H1 (cell line): Measurements from ENCODE around the gene NXPH1. TPM values are rescaled to one million over a fixed set of nuclear protein-coding genes. Genes with fewer than 3 reads are reported as not detected.

Experiments
- CTCF ChIA-PET: fragments of 300-600 bp; sonication (Branson Sonifier 250); formaldehyde crosslinking; loops from one replicate; lab custom pipeline; 2021; ENCODE audit not compliant: partially characterized antibody; lab: Charles Lee
- POLR2A ChIA-PET: fragments of 300-600 bp; sonication (Branson Sonifier 250); formaldehyde crosslinking; loops from one replicate; lab custom pipeline; 2021; ENCODE audit warnings: inconsistent platforms; ENCODE audit not compliant: partially characterized antibody; lab: Charles Lee
- DNase-seq, 2 experiments: peaks; one replicate each; pipeline versions ENCODE4 v3.0.0 to v3.0.0-alpha.2; 2010 to 2022; ENCODE audit warnings: low spot score in 2 of 2, low read depth in 1 of 2, mixed read lengths in 1 of 2
- FAIRE-seq: peaks from 2 replicates; lab custom pipeline; 2011; peaks lifted over from hg19 to GRCh38; lab: Jason Lieb, UNC
- H2AFZ ChIP-seq: 2 replicates; pipeline ENCODE4 v1.8.1; 2012; ENCODE audit warnings: low read length, inconsistent platforms
- H2AK5ac ChIP-seq: 2 replicates; pipeline ENCODE4 v1.6.1; 2013; ENCODE audit warnings: low read depth, low read length
- H2BK120ac ChIP-seq: replicated peaks from 2 replicates; pipeline ENCODE3; 2013; ENCODE audit warnings: low read depth, low read length, inconsistent platforms
- H2BK12ac ChIP-seq: 2 replicates; pipeline ENCODE4 v1.6.1; 2013; ENCODE audit warnings: low read depth, low read length
- H2BK15ac ChIP-seq: 2 replicates; pipeline ENCODE4 v1.6.1; 2013; ENCODE audit warnings: low read length
- H2BK20ac ChIP-seq: 2 replicates; pipeline ENCODE4 v1.6.1; 2013; ENCODE audit warnings: low read length
- H2BK5ac ChIP-seq: 2 replicates; pipeline ENCODE4 v1.6.1; 2013; ENCODE audit warnings: low read depth, low read length
- H3K14ac ChIP-seq: 2 replicates; pipeline ENCODE4 v1.6.1; 2013; ENCODE audit warnings: inconsistent platforms; ENCODE audit not compliant: insufficient read length
- H3K18ac ChIP-seq: 2 replicates; pipeline ENCODE4 v1.6.1; 2013; ENCODE audit warnings: low read length; ENCODE audit errors: extremely low read depth
- H3K23ac ChIP-seq: 2 replicates; pipeline ENCODE4 v1.6.1; 2013; ENCODE audit warnings: inconsistent platforms; ENCODE audit not compliant: insufficient read length
- H3K23me2 ChIP-seq: 2 replicates; pipeline ENCODE4 v1.6.1; 2013; ENCODE audit warnings: low read depth, low read length
- H3K27ac ChIP-seq: 2 replicates; pipeline ENCODE4 v1.6.1; 2011; ENCODE audit warnings: low read depth, low read length, inconsistent platforms
- H3K27me3 ChIP-seq, 4 experiments: replicated peaks in 1 of 4; 1 replicate in 1 of 4; 2 replicates in 3 of 4; pipeline versions ENCODE4 v1.6.1 to v1.8.1; 2011 to 2013; ENCODE audit warnings: low read length in 3 of 4, mild to moderate bottlenecking in 3 of 4, inconsistent platforms in 2 of 4, mixed read lengths in 2 of 4, moderate library complexity in 1 of 4; ENCODE audit not compliant: control insufficient read depth in 3 of 4, insufficient read depth in 3 of 4; ENCODE audit errors: extremely low read depth in 1 of 4
- H3K36me3 ChIP-seq, 4 experiments: 2 replicates each; pipeline versions ENCODE4 v1.6.1 to v1.8.1; 2011 to 2013; ENCODE audit warnings: mild to moderate bottlenecking in 4 of 4, low read length in 3 of 4, moderate library complexity in 2 of 4, control low read depth in 1 of 4, inconsistent platforms in 1 of 4; ENCODE audit not compliant: insufficient read depth in 4 of 4, control insufficient read depth in 2 of 4
- H3K4ac ChIP-seq: replicated peaks from 2 replicates; pipeline ENCODE3; 2013; ENCODE audit warnings: low read length, low read depth, mixed read lengths, inconsistent platforms; ENCODE audit not compliant: insufficient read length
- H3K4me1 ChIP-seq, 4 experiments: replicated peaks in 1 of 4; 1 replicate in 1 of 4; 2 replicates in 3 of 4; pipeline versions ENCODE4 v1.6.1 to v1.8.1; 2011 to 2013; ENCODE audit warnings: low read length in 3 of 4, inconsistent platforms in 2 of 4, mixed read lengths in 1 of 4; ENCODE audit not compliant: insufficient read depth in 4 of 4, control insufficient read depth in 3 of 4
- H3K4me2 ChIP-seq, 2 experiments: 2 replicates each; pipeline versions ENCODE4 v1.6.1 to v1.8.1; 2011 to 2013; ENCODE audit warnings: low read depth in 2 of 2, low read length in 2 of 2, control low read depth in 1 of 2, inconsistent platforms in 1 of 2, mild to moderate bottlenecking in 1 of 2; ENCODE audit not compliant: insufficient read depth in 1 of 2
- H3K4me3 ChIP-seq, 4 experiments: fragments of 200-600, 300-600 bp in 1 of 4; sonication (generic), shearing (Covaris generic), sonication (Bioruptor Twin) in 1 of 4; 2 replicates each; pipeline versions ENCODE4 v1.5.1 to v1.8.1; 2011 to 2016; ENCODE audit warnings: low read length in 4 of 4, low read depth in 3 of 4, control low read depth in 2 of 4, inconsistent platforms in 2 of 4, mild to moderate bottlenecking in 2 of 4, mixed read lengths in 1 of 4, moderate library complexity in 1 of 4; ENCODE audit not compliant: insufficient read depth in 2 of 4; ENCODE audit errors: extremely low read depth in 1 of 4
- H3K56ac ChIP-seq: replicated peaks from 2 replicates; pipeline ENCODE3; 2013; ENCODE audit warnings: low read depth, mild to moderate bottlenecking, mixed read lengths, low read length, inconsistent platforms; ENCODE audit not compliant: insufficient read length
- H3K79me1 ChIP-seq: 2 replicates; pipeline ENCODE4 v1.6.1; 2013; ENCODE audit warnings: low read depth, low read length, control low read depth
- H3K79me2 ChIP-seq, 2 experiments: 2 replicates each; pipeline versions ENCODE4 v1.6.1 to v1.8.1; 2012 to 2013; ENCODE audit warnings: low read length in 2 of 2, mild to moderate bottlenecking in 2 of 2, inconsistent platforms in 1 of 2; ENCODE audit not compliant: insufficient read depth in 2 of 2, control insufficient read depth in 1 of 2
- H3K9ac ChIP-seq, 4 experiments: replicated peaks in 1 of 4; 1 replicate in 1 of 4; 2 replicates in 3 of 4; pipeline versions ENCODE4 v1.6.1 to v1.8.1; 2011 to 2013; ENCODE audit warnings: low read depth in 3 of 4, low read length in 3 of 4, control low read depth in 2 of 4, mild to moderate bottlenecking in 2 of 4, moderate library complexity in 2 of 4, inconsistent platforms in 1 of 4; ENCODE audit errors: extremely low read depth in 1 of 4
- H3K9me3 ChIP-seq, 2 experiments: 2 replicates each; pipeline versions ENCODE4 v1.6.1 to v1.8.1; 2012 to 2013; ENCODE audit warnings: mild to moderate bottlenecking in 2 of 2, moderate library complexity in 2 of 2, control low read depth in 1 of 2, inconsistent platforms in 1 of 2, low read depth in 1 of 2, low read length in 1 of 2, mixed read lengths in 1 of 2; ENCODE audit not compliant: insufficient read depth in 2 of 2
- H4K20me1 ChIP-seq, 2 experiments: replicated peaks in 1 of 2; 2 replicates each; pipeline versions ENCODE3 to v1.8.1; 2011 to 2013; ENCODE audit warnings: inconsistent platforms in 2 of 2, low read length in 2 of 2, mild to moderate bottlenecking in 1 of 2; ENCODE audit not compliant: insufficient read depth in 2 of 2, control insufficient read depth in 1 of 2
- H4K5ac ChIP-seq: 2 replicates; pipeline ENCODE4 v1.6.1; 2013; ENCODE audit warnings: low read length, low read depth, mixed read lengths, inconsistent platforms; ENCODE audit not compliant: insufficient read length
- H4K8ac ChIP-seq: 2 replicates; pipeline ENCODE4 v1.8.0; 2013; ENCODE audit warnings: mild to moderate bottlenecking, moderate library complexity, low read length, inconsistent platforms; ENCODE audit not compliant: insufficient read depth; ENCODE audit errors: extremely low read depth
- H4K91ac ChIP-seq: replicated peaks from 2 replicates; pipeline ENCODE3; 2013; ENCODE audit warnings: low read length, mixed read lengths, inconsistent platforms; ENCODE audit not compliant: insufficient read length
- RAD21 ChIP-seq, 2 experiments: IDR thresholded peaks in 1 of 2; conservative IDR thresholded peaks in 1 of 2; 2 replicates each; pipeline ENCODE4 v1.6.1; 2011; ENCODE audit warnings: low read depth in 2 of 2, low read length in 2 of 2, improper control_type of control experiment in 1 of 2, inconsistent platforms in 1 of 2, mild to moderate bottlenecking in 1 of 2, moderate library complexity in 1 of 2
- TEAD4 ChIP-seq: IDR thresholded peaks from 2 replicates; pipeline ENCODE4 v1.6.1; 2012; ENCODE audit warnings: low read depth, low read length, inconsistent platforms, mixed read lengths
- WGBS, 2 experiments: shearing (Covaris generic) in 1 of 2; methylation state at CpG; one replicate each; pipeline versions ENCODE4 v1.1.6 to v1.1.7; 2013 to 2015; ENCODE audit warnings: low lambda C conversion rate in 2 of 2, mixed read lengths in 2 of 2, inconsistent platforms in 1 of 2, low coverage in 1 of 2, missing lambda C conversion rate in 1 of 2; ENCODE audit not compliant: insufficient replicate concordance in 2 of 2, insufficient coverage in 1 of 2, insufficient read length in 1 of 2; ENCODE audit errors: extremely low coverage in 1 of 2, missing lambda C conversion rate in 1 of 2; 5-methylcytosine and 5-hydroxymethylcytosine counted together
- polyA plus RNA-seq, 7 experiments: library from polyadenylated mRNA; depleted of rRNA in 3 of 7; stranded (reverse) in 5 of 7; unstranded in 2 of 7; fragments of >200 nt in 5 of 7; fragments of 200-250 nt in 2 of 7; gene quantifications; 1 replicate in 5 of 7; 2 replicates in 1 of 7; 4 replicates in 1 of 7; pipeline versions ENCODE4 v1.2.1 to v1.2.3, GENCODE V29; 2011 to 2013; ENCODE audit warnings: missing spikeins in 2 of 7, mixed read lengths in 2 of 7
- total RNA-seq: library from RNA; stranded (reverse); fragmentation: NEBNext Ultra II Directional; extraction: Animal tissue kit (Norgen Biotek cat#: 25700); gene quantifications from 2 replicates; pipeline ENCODE4 v1.2.1, GENCODE V29; 2021
- TF ChIP-seq, protein P1 (sequence below), 3 experiments: IDR thresholded peaks; 1 replicate in 2 of 3; 2 replicates in 1 of 3; pipeline versions ENCODE4 v1.5.1 to v1.6.1; 2011; ENCODE audit warnings: low read length in 3 of 3, mild to moderate bottlenecking in 3 of 3, inconsistent platforms in 2 of 3, low read depth in 1 of 3, moderate library complexity in 1 of 3; ENCODE audit not compliant: insufficient read depth in 1 of 3; ENCODE audit errors: control extremely low read depth in 1 of 3

Gene NXPH1
- total and polyA plus RNA-seq, 2 of the 8 experiments (the other 6 are each of a cell fraction or from before 2014, with no cell fraction given), result 0.14 to 1.0 TPM

DNA sequence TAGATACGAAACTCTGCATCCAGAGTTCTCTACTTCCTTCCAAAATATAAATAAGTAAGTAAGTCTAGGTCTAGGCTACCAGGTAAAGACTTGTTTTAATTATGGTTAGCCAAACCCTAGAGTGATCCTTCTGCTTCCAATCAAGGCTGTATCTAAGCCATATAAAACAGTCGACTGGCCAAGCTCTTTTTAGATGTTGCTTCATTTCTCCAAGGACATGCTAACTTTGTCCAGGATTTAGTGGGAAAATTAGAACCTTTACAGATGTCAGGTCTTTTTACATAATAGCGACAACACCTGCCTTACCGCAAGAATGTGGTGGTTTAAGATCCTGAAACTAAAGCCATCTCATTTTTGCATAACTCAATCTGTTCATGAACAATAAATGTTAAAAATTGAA, 156.8 kb downstream of the NXPH1 start:
- no peak for TF ChIP-seq TEAD4
- TF ChIP-seq RAD21 (IDR thresholded peaks at IDR 0.05 in 1 of 2, conservative IDR thresholded peaks at IDR 0.05 in 1 of 2; ENCODE audit: low read depth in 2 of 2, low read length in 2 of 2), result no peak
- TF ChIP-seq, protein P1, sequence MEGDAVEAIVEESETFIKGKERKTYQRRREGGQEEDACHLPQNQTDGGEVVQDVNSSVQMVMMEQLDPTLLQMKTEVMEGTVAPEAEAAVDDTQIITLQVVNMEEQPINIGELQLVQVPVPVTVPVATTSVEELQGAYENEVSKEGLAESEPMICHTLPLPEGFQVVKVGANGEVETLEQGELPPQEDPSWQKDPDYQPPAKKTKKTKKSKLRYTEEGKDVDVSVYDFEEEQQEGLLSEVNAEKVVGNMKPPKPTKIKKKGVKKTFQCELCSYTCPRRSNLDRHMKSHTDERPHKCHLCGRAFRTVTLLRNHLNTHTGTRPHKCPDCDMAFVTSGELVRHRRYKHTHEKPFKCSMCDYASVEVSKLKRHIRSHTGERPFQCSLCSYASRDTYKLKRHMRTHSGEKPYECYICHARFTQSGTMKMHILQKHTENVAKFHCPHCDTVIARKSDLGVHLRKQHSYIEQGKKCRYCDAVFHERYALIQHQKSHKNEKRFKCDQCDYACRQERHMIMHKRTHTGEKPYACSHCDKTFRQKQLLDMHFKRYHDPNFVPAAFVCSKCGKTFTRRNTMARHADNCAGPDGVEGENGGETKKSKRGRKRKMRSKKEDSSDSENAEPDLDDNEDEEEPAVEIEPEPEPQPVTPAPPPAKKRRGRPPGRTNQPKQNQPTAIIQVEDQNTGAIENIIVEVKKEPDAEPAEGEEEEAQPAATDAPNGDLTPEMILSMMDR (IDR thresholded peaks at IDR 0.05; ENCODE audit: control extremely low read depth in 1 of 3, insufficient read depth in 1 of 3, low read depth in 1 of 3, low read length in 3 of 3), result no peak
- Histone ChIP-seq H3K27me3 (no peaks in the 10 kb centered on the region), H3K56ac (no peak overlapping the region), H2BK15ac (no peak overlapping the region), H3K9me3 (no peaks in the 10 kb centered on the region), H3K4ac (no peak overlapping the region), H2BK20ac (no peak overlapping the region), H3K36me3 (no peaks in the 10 kb centered on the region), H3K23ac (no peak overlapping the region), H2AFZ (no peak overlapping the region), H3K14ac (no peak overlapping the region), H4K91ac (no peak overlapping the region), H2AK5ac (no peak overlapping the region), H2BK120ac (no peak overlapping the region), H4K8ac (no peak overlapping the region), H3K79me2 (no peaks in the 10 kb centered on the region), H3K18ac (no peak overlapping the region), H3K79me1 (no peaks in the 10 kb centered on the region), H3K4me2 (no peak overlapping the region), H4K20me1 (no peaks in the 10 kb centered on the region), H2BK12ac (no peak overlapping the region), H4K5ac (no peak overlapping the region), H3K4me1 (no peaks in the 10 kb centered on the region), H3K4me3 (no peak overlapping the region), H2BK5ac (no peak overlapping the region), H3K27ac (no peak overlapping the region), H3K23me2 (no peaks in the 10 kb centered on the region), H3K9ac (no peak overlapping the region)
- 86% methylated on average over 4 of the region's 4 CpGs; no CpG with 5 or more reads in 1 of the 2 experiments for WGBS, 2 experiments
- ChIA-PET CTCF (no interaction called here), POLR2A (no interaction called here)
- DNase-seq, result no peak
- no peak for FAIRE-seq
